Spleen (tissue), 11 donors: ENCODE results near the gene RIPOR3. TPM values are rescaled to one million over a fixed set of nuclear protein-coding genes. Genes with fewer than 3 reads are reported as not detected.

Source experiments
- DNase-seq: peaks from one replicate; pipeline ENCODE4 v3.0.0-alpha.2; 2020
- H3K27ac ChIP-seq, 8 donors: fragments of 200-600 bp; sonication (generic) in 7 of 8; 1 replicate in 4 of 8; 2 replicates in 4 of 8; pipeline versions ENCODE4 v1.5.0 to v1.8.0; 2016 to 2021; ENCODE audit warnings: inconsistent platforms in 4 of 8, mild to moderate bottlenecking in 4 of 8, moderate library complexity in 1 of 8
- H3K27me3 ChIP-seq, 7 donors: fragments of 200-600 bp; sonication (generic) in 6 of 7; replicated peaks in 1 of 7; 1 replicate in 4 of 7; 2 replicates in 3 of 7; pipeline versions ENCODE4 v1.5.0 to v1.8.0; 2016 to 2021; ENCODE audit warnings: inconsistent platforms in 3 of 7, mild to moderate bottlenecking in 1 of 7
- H3K36me3 ChIP-seq, 6 donors: fragments of 200-600 bp; sonication (generic) in 5 of 6; 1 replicate in 4 of 6; 2 replicates in 2 of 6; pipeline versions ENCODE4 v1.5.0 to v1.8.0; 2016 to 2021; ENCODE audit warnings: inconsistent platforms in 2 of 6
- H3K4me1 ChIP-seq, 6 donors: fragments of 200-600 bp; sonication (generic) in 5 of 6; 1 replicate in 3 of 6; 2 replicates in 3 of 6; pipeline versions ENCODE4 v1.5.0 to v1.8.0; 2016 to 2021; ENCODE audit warnings: inconsistent platforms in 3 of 6
- H3K4me3 ChIP-seq, 8 donors: fragments of 200-600 bp; sonication (generic) in 7 of 8; 1 replicate in 4 of 8; 2 replicates in 4 of 8; pipeline versions ENCODE4 v1.5.0 to v1.8.0; 2016 to 2021; ENCODE audit warnings: inconsistent platforms in 4 of 8, mild to moderate bottlenecking in 4 of 8, moderate library complexity in 2 of 8
- H3K9me3 ChIP-seq, 8 donors: fragments of 200-600 bp; sonication (generic) in 7 of 8; 1 replicate in 4 of 8; 2 replicates in 4 of 8; pipeline versions ENCODE4 v1.5.0 to v1.8.0; 2016 to 2021; ENCODE audit warnings: inconsistent platforms in 4 of 8
- CTCF ChIP-seq, 11 experiments: fragments of 200-600 bp in 7 of 11; fragments of 450-650 bp in 4 of 11; sonication (generic) in 4 of 11; IDR thresholded peaks in 8 of 11; conservative IDR thresholded peaks in 3 of 11; 1 replicate in 7 of 11; 2 replicates in 4 of 11; pipeline versions ENCODE4 v1.4.0 to v1.8.0; 2016 to 2021; ENCODE audit warnings: antibody characterized with exemption in 11 of 11, inconsistent platforms in 4 of 11, mild to moderate bottlenecking in 1 of 11
- POLR2A ChIP-seq, 3 donors: fragments of 450-650 bp; IDR thresholded peaks; one replicate each; pipeline ENCODE4 v1.5.1; 2017; ENCODE audit warnings: antibody characterized with exemption in 3 of 3, mild to moderate bottlenecking in 1 of 3
- POLR2AphosphoS5 ChIP-seq, 3 donors: sonication (generic); formaldehyde crosslinking; IDR thresholded peaks; one replicate each; pipeline ENCODE4 v1.5.1; 2017; ENCODE audit warnings: antibody characterized with exemption in 3 of 3
- WGBS, 5 donors: extraction: QIAGEN DNeasy Blood & Tissue Kit in 3 of 5; methylation state at CpG; one replicate each; pipeline versions ENCODE4 v1.1.5 to v1.1.7; 2013 to 2018; 5-methylcytosine and 5-hydroxymethylcytosine counted together
- intact Hi-C: fragments of 100-400 bp; cut with DNase I; formaldehyde crosslinking; loops from one replicate; pipeline ENCODE4 v1.15.0; 2023; ENCODE audit warnings: low total_unique reads
- polyA plus RNA-seq, 3 donors: library from polyadenylated mRNA; stranded (reverse); fragments of 200-250 nt; gene quantifications; one replicate each; pipeline ENCODE4 v1.2.1, GENCODE V29; 2013
- total RNA-seq, 7 donors: library from RNA; depleted of rRNA in 3 of 7; stranded (reverse); fragments of >200 nt in 3 of 7; fragmentation: NEBNext Ultra II Directional in 4 of 7; extraction: Animal tissue kit (Norgen Biotek cat#: 25700) in 4 of 7; gene quantifications; one replicate each; pipeline versions ENCODE4 v1.1.0 to v1.2.1, GENCODE V29; 2016 to 2021
- donor health status: healthy with polysubstance abuse.
- donor health status: DM: no; HTN: no; CAD: no; lungs with moderate emphysema.
- donor health status: DM: no; HTN: no; CAD: no.
- donor health status: Bipolar disorder and iron deficiency.
- donor health status: healthy.
- donor health status: DM: no; HTN: no; CAD: no.
- donor health status: DM: yes; HTN: yes; CAD: no.

RIPOR3 gene
- total and polyA plus RNA-seq, 10 donors, result 6.0 to 22.8 (median 13.1) TPM

GRCh38 chr20:50674138-50674825 lies 17.1 kb downstream of the RIPOR3 start:
- no peaks in the 10 kb centered on the region for H3K36me3 ChIP-seq
- DNase-seq, result no peak
- H3K4me1 ChIP-seq, result peaks cover 0 to 25% (median 2%) of the 10 kb centered on the region in 6 donors
- H3K9me3 ChIP-seq, result no peaks in the 10 kb centered on the region
- no peak overlapping the region for H3K4me3 ChIP-seq
- H3K27me3 ChIP-seq, result no peaks in the 10 kb centered on the region
- H3K27ac ChIP-seq, result peak overlapping the region in 1 of 8 donors; percentile 3
- TF ChIP-seq POLR2AphosphoS5 (IDR thresholded peaks at IDR 0.05) (no peak), CTCF (IDR thresholded peaks at IDR 0.05 in 8 of 11, conservative IDR thresholded peaks at IDR 0.05 in 3 of 11) (no peak), POLR2A (IDR thresholded peaks at IDR 0.05) (no peak)
- intact Hi-C loops, result no loop called here
- WGBS, 5 donors, result 38 to 64% (median 41%) methylated on average over 2 of the region's 2 CpGs

- Histone ChIP-seq H3K4me1 (peaks cover 0 to 24% (median 2%) of the 10 kb centered on the region in 6 donors), H3K4me3 (no peak overlapping the region), H3K9me3 (no peaks in the 10 kb centered on the region), H3K27me3 (no peaks in the 10 kb centered on the region), H3K27ac (peak overlapping the region in 1 of 8 donors; percentile 3), H3K36me3 (no peaks in the 10 kb centered on the region)
- WGBS, 5 donors, result 83 to 93% (median 84%) methylated on average over 19 of the region's 19 CpGs
- TF ChIP-seq POLR2AphosphoS5 (IDR thresholded peaks at IDR 0.05) (peak in 1 of 3 donors; percentile 30), CTCF (IDR thresholded peaks at IDR 0.05 in 8 of 11, conservative IDR thresholded peaks at IDR 0.05 in 3 of 11) (no peak)
- no peak for DNase-seq
- intact Hi-C loops, result no loop called here
Observed at GRCh38 chr20:50673466-50674137, 17.7 kb downstream of the RIPOR3 start.

- H3K4me3 ChIP-seq, result no peak overlapping the region
- no peak for TF ChIP-seq CTCF (IDR thresholded peaks at IDR 0.05 in 8 of 11, conservative IDR thresholded peaks at IDR 0.05 in 3 of 11)
- no peak for TF ChIP-seq POLR2A (IDR thresholded peaks at IDR 0.05)
- no peak for TF ChIP-seq POLR2AphosphoS5 (IDR thresholded peaks at IDR 0.05)
- peaks cover 0 to 19% (median 2%) of the 10 kb centered on the region in 6 donors for H3K4me1 ChIP-seq
- peak overlapping the region in 1 of 8 donors; percentile 3 for H3K27ac ChIP-seq
- H3K36me3 ChIP-seq, result no peaks in the 10 kb centered on the region
- H3K27me3 ChIP-seq, result no peaks in the 10 kb centered on the region
- intact Hi-C loops, result no loop called here
- no peak for DNase-seq
- WGBS, 5 donors, result 90 to 99% (median 92%) methylated on average over 7 of the region's 7 CpGs
- no peaks in the 10 kb centered on the region for H3K9me3 ChIP-seq
Observed at GRCh38 chr20:50673146-50673465, 18.2 kb downstream of the RIPOR3 start.

GRCh38 chr20:50672400-50673145 lies 18.8 kb downstream of the RIPOR3 start:
- intact Hi-C loops, result no loop called here
- Histone ChIP-seq H3K36me3 (no peaks in the 10 kb centered on the region), H3K4me1 (peaks cover 0 to 16% (median 0%) of the 10 kb centered on the region in 6 donors), H3K4me3 (no peak overlapping the region), H3K27ac (no peak overlapping the region), H3K9me3 (no peaks in the 10 kb centered on the region), H3K27me3 (peaks cover 0 to 2% (median 0%) of the 10 kb centered on the region in 7 donors)
- WGBS, 5 donors, result 88 to 99% (median 92%) methylated on average over 8 of the region's 8 CpGs
- TF ChIP-seq POLR2A (IDR thresholded peaks at IDR 0.05) (no peak), POLR2AphosphoS5 (IDR thresholded peaks at IDR 0.05) (no peak), CTCF (IDR thresholded peaks at IDR 0.05 in 8 of 11, conservative IDR thresholded peaks at IDR 0.05 in 3 of 11) (no peak)
- DNase-seq, result no peak
